ENCODE data around the gene PGA5. TPM values are rescaled to one million over a fixed set of nuclear protein-coding genes. Genes with fewer than 3 reads are reported as not detected.
"Not testable (repeated sequence)": the region's sequence is repeated elsewhere in the genome, so short reads cannot be mapped to it uniquely, and the experiment has no call there.

PGA5 gene
- total RNA-seq, 1 experiment from 2014 or later = not detected

DNA sequence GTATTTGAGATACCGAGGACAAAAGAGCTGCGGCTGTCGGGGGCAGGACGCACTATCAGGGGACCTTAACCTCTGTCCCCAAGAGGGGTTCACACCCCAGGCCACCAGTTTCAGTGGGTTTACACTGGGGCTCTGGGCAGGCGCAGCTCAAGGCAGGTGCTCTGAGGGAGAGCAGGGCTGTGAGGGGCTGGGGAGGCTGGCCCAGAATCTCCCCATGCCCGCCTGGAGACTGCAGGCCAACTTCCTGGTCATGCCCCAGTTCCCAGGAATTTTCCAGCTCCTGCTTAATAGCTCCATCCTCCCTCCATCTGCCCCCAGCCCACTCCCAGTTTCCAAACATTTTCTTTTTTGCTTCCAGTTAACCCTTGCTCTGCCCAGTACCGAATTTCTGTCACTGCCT, 45.3 kb upstream of the PGA5 start:
- Mint-ChIP-seq H3K4me3 (ENCODE audit: low read depth, unreplicated experiment) (no peak overlapping the region), H3K27me3 (ENCODE audit: unreplicated experiment) (peaks cover 80% of the 10 kb centered on the region), H3K4me1 (ENCODE audit: low read depth, unreplicated experiment) (no peaks in the 10 kb centered on the region), H3K27ac (ENCODE audit: unreplicated experiment) (no peak overlapping the region), H3K36me3 (ENCODE audit: insufficient read depth, unreplicated experiment) (no peaks in the 10 kb centered on the region), H3K9me3 (ENCODE audit: low read depth, unreplicated experiment) (no peaks in the 10 kb centered on the region)
- CTCF ChIA-PET = interaction anchor here (0.6 kb wide), 2 partner anchors 169 to 250 kb away, joined by 3 to 6 read pairs; no protein-coding TSS in a partner anchor
- DNase-seq = no peak
- BruUV-seq (replicated peaks) = no TSS peak
- TF ChIP-seq, protein P1, sequence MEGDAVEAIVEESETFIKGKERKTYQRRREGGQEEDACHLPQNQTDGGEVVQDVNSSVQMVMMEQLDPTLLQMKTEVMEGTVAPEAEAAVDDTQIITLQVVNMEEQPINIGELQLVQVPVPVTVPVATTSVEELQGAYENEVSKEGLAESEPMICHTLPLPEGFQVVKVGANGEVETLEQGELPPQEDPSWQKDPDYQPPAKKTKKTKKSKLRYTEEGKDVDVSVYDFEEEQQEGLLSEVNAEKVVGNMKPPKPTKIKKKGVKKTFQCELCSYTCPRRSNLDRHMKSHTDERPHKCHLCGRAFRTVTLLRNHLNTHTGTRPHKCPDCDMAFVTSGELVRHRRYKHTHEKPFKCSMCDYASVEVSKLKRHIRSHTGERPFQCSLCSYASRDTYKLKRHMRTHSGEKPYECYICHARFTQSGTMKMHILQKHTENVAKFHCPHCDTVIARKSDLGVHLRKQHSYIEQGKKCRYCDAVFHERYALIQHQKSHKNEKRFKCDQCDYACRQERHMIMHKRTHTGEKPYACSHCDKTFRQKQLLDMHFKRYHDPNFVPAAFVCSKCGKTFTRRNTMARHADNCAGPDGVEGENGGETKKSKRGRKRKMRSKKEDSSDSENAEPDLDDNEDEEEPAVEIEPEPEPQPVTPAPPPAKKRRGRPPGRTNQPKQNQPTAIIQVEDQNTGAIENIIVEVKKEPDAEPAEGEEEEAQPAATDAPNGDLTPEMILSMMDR (IDR thresholded peaks at IDR 0.05; ENCODE audit: unreplicated experiment) = no peak
- intact Hi-C loops (cut with micrococcal nuclease; ENCODE audit: unreplicated experiment) = no loop called here

DNA sequence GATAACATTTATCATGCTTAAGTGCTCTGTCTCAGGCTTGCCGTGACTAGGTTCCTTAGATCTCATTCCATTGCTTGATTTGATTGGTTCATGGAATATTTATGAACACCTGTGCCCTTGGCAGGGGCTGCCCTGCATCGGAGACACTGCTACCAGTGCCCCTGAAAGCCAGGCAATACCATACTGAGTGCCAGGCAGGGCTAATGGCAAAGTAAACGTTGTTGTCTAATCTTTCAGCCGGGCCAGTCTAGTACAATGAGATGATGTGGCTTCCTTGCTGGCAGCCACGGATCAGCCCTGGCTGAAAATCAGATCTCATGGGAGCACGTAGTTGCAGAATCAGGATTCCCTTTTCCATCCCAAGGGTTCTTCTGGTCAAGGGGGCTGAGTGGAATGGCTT, 42.6 kb upstream of the PGA5 start:
- Mint-ChIP-seq H3K27me3 (ENCODE audit: unreplicated experiment) (peaks cover 100% of the 10 kb centered on the region), H3K27ac (ENCODE audit: unreplicated experiment) (no peak overlapping the region), H3K4me1 (ENCODE audit: low read depth, unreplicated experiment) (no peaks in the 10 kb centered on the region), H3K36me3 (ENCODE audit: insufficient read depth, unreplicated experiment) (no peaks in the 10 kb centered on the region), H3K9me3 (ENCODE audit: low read depth, unreplicated experiment) (no peaks in the 10 kb centered on the region), H3K4me3 (ENCODE audit: low read depth, unreplicated experiment) (no peak overlapping the region)
- TF ChIP-seq, protein P1 (IDR thresholded peaks at IDR 0.05; ENCODE audit: unreplicated experiment) = no peak
- no TSS peak for BruUV-seq (replicated peaks)
- CTCF ChIA-PET = no interaction called here
- intact Hi-C loops (cut with micrococcal nuclease; ENCODE audit: unreplicated experiment) = no loop called here
- no peak for DNase-seq

DNA sequence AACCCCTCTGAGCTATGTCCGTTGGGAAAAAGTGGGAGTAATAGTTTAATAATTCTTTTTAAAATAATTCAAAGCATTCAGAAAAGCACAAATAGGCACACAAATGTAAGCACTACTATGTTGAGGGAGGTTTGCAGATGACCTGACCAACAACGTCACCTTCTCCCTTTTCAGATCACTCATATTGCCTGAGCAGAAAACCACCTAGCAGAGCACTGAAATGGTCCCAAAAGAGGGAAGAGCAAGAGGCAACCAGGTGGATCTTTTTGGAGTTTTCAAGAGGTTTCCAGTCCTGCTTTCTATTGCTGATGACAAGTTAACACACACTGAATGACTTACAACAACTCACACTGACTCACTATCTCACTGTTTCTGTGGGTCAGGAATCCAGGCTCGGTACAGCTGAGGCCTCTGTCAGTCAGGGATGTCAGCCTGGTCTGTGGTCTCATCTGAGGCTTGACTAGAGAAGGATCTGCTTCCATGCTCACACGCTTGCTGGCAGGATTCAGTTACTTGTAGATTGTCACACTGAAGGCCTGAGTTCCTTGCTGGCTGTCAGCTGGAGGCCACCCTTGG, 41.9 kb upstream of the PGA5 start:
- no peak overlapping the region for H3K27ac Mint-ChIP-seq (ENCODE audit: unreplicated experiment)

DNA sequence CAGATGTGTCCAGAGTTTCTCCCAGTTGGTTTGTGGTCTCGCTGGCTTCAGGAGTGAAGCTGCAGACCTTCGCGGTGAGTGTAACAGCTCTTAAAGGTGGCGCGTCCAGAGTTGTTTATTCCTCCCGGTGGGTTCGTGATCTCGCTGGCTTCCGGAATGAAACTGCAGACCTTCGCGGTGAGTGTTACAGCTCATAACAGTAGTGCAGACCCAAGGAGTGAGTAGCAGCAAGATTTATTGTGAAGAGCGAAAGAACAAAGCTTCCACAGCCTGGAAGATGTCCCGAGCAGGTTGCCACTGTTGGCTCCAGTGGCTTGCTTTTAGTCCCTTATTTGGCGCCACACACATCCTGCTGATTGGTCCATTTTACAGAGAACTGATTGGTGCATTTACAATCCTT, 39.5 kb upstream of the PGA5 start:
- TF ChIP-seq, protein P1 (IDR thresholded peaks at IDR 0.05; ENCODE audit: unreplicated experiment) = no peak
- no peak overlapping the region for H3K4me3 Mint-ChIP-seq (ENCODE audit: low read depth, unreplicated experiment)
- H3K4me1 Mint-ChIP-seq (ENCODE audit: low read depth, unreplicated experiment) = no peaks in the 10 kb centered on the region
- no peaks in the 10 kb centered on the region for H3K9me3 Mint-ChIP-seq (ENCODE audit: low read depth, unreplicated experiment)
- CTCF ChIA-PET = no interaction called here
- H3K27me3 Mint-ChIP-seq (ENCODE audit: unreplicated experiment) = peaks cover 94% of the 10 kb centered on the region
- no TSS peak for BruUV-seq (replicated peaks)
- intact Hi-C loops (cut with micrococcal nuclease; ENCODE audit: unreplicated experiment) = no loop called here
- DNase-seq = no peak
- no peak overlapping the region for H3K27ac Mint-ChIP-seq (ENCODE audit: unreplicated experiment)
- H3K36me3 Mint-ChIP-seq (ENCODE audit: insufficient read depth, unreplicated experiment) = no peaks in the 10 kb centered on the region

More for the DNA sequence above, 41.9 kb upstream of the PGA5 start:
- no peak overlapping the region for H3K4me3 Mint-ChIP-seq (ENCODE audit: low read depth, unreplicated experiment)
- H3K27me3 Mint-ChIP-seq (ENCODE audit: unreplicated experiment) = peaks cover 100% of the 10 kb centered on the region
- CTCF ChIA-PET = no interaction called here
- no TSS peak for BruUV-seq (replicated peaks)
- TF ChIP-seq, protein P1 (IDR thresholded peaks at IDR 0.05; ENCODE audit: unreplicated experiment) = no peak
- H3K36me3 Mint-ChIP-seq (ENCODE audit: insufficient read depth, unreplicated experiment) = no peaks in the 10 kb centered on the region
- no peak for DNase-seq
- H3K4me1 Mint-ChIP-seq (ENCODE audit: low read depth, unreplicated experiment) = no peaks in the 10 kb centered on the region
- H3K9me3 Mint-ChIP-seq (ENCODE audit: low read depth, unreplicated experiment) = no peaks in the 10 kb centered on the region
- intact Hi-C loops (cut with micrococcal nuclease; ENCODE audit: unreplicated experiment) = no loop called here

DNA sequence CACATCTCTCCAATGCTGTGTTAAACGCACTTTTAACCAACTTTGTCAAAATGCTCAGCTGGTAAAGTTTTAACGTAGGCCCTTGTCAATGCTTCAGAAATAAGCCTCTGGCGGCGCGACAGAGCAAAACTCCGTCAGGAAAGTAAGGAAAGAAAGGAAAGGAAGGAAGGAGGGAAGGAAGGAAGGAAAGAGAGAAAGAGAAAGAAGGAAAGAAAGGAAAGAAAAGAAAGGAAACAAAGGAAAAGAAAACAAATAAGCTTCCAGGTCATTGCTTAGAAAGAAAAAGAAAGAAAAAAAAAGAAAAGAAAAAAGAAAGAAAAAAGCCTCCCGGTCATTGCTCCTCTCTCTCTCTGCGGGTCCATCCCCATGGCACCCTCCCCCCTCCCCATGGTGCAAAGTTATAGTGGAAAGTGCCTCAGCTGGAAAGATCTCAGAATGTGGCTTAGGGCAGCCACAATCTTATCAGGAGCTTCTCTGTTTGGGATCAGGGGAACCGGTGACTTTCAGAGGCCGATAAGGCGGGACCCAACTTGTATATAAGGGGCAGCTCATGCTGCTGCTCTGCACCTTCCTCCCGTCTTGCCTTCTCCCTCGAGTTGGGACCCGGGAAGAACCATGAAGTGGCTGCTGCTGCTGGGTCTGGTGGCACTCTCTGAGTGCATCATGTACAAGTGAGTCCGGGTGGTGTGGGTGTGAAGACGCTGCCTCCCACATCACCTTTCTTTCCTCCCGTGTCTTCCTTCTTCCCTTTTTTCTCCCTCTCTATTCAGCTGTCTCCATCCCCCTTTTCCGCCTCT, 37.8 kb upstream of the PGA5 start, which contains the start of gene PGA3:
Gene PGA3 (plus strand): TSS at position 566 of the 797 bp plus-strand sequence. CDS start 50 bp downstream, at position 616.
- H3K9me3 Mint-ChIP-seq (ENCODE audit: low read depth, unreplicated experiment); H3K36me3 Mint-ChIP-seq (ENCODE audit: insufficient read depth, unreplicated experiment); H3K4me3 Mint-ChIP-seq (ENCODE audit: low read depth, unreplicated experiment); intact Hi-C loops (cut with micrococcal nuclease; ENCODE audit: unreplicated experiment); H3K27ac Mint-ChIP-seq (ENCODE audit: unreplicated experiment); DNase-seq; BruUV-seq (replicated peaks); H3K4me1 Mint-ChIP-seq (ENCODE audit: low read depth, unreplicated experiment): not testable (repeated sequence)
- peaks cover 78% of the 10 kb centered on the region for H3K27me3 Mint-ChIP-seq (ENCODE audit: unreplicated experiment)
- CTCF ChIA-PET = interaction anchor here (0.6 kb wide), 1 partner anchor 9 kb away, joined by 4 read pairs; no protein-coding TSS in a partner anchor

DNA sequence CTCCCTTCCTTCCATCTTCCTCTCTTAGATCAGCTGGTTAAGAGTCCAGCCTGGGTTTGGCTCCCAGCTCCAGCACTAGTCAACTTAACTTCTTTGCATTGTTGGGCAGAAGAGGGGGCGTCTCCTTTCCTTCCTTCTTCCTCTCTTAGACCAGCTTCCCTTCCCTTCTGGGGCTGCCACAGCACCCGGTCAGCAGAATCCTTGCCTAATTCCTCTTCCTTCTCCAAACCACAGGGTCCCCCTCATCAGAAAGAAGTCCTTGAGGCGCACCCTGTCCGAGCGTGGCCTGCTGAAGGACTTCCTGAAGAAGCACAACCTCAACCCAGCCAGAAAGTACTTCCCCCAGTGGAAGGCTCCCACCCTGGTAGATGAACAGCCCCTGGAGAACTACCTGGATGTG, 37.1 kb upstream of the PGA5 start:
- peaks cover 70% of the 10 kb centered on the region for H3K27me3 Mint-ChIP-seq (ENCODE audit: unreplicated experiment)
- BruUV-seq (replicated peaks); H3K27ac Mint-ChIP-seq (ENCODE audit: unreplicated experiment); H3K4me3 Mint-ChIP-seq (ENCODE audit: low read depth, unreplicated experiment); H3K36me3 Mint-ChIP-seq (ENCODE audit: insufficient read depth, unreplicated experiment); DNase-seq; intact Hi-C loops (cut with micrococcal nuclease; ENCODE audit: unreplicated experiment); H3K4me1 Mint-ChIP-seq (ENCODE audit: low read depth, unreplicated experiment); H3K9me3 Mint-ChIP-seq (ENCODE audit: low read depth, unreplicated experiment): not testable (repeated sequence)
- CTCF ChIA-PET = interaction anchor here (0.6 kb wide), 1 partner anchor 10 kb away, joined by 4 read pairs; no protein-coding TSS in a partner anchor

All from Calu3 (cell line).